HG03442 (cell line): ENCODE results near the gene BACH2.
"Not testable (repeated sequence)": the region's sequence is repeated elsewhere in the genome, so short reads cannot be mapped to it uniquely, and the experiment has no call there.

ENCODE experiments used
- ATAC-seq: cut with Tn5 transposase; IDR thresholded peaks from one replicate; pipeline ENCODE4 v1.9.1; 2021; ENCODE audit warnings: mild to moderate bottlenecking, moderate library complexity; ENCODE audit not compliant: unreplicated experiment

Gene BACH2

GRCh38 chr6:89925826-89926225 lies 370.8 kb downstream of the BACH2 start:
- no peak for ATAC-seq

GRCh38 chr6:89924231-89924630 lies 372.4 kb downstream of the BACH2 start:
- no peak for ATAC-seq

GRCh38 chr6:89921691-89922090 lies 375.0 kb downstream of the BACH2 start:
- no peak for ATAC-seq

- no peak for ATAC-seq
Measured at GRCh38 chr6:89921197-89921596, 375.4 kb downstream of the BACH2 start.

- no peak for ATAC-seq
Measured at GRCh38 chr6:89917801-89918366, 378.8 kb downstream of the BACH2 start.

- ATAC-seq, result no peak
Measured at GRCh38 chr6:89917216-89917615, 379.4 kb downstream of the BACH2 start.

GRCh38 chr6:89916136-89916920 lies 380.3 kb downstream of the BACH2 start:
- ATAC-seq, result no peak

GRCh38 chr6:89910902-89911240 lies 385.8 kb downstream of the BACH2 start:
- ATAC-seq, result no peak

- ATAC-seq, result not testable (repeated sequence)
Measured at GRCh38 chr6:89910001-89910901, 386.4 kb downstream of the BACH2 start.

GRCh38 chr6:89895276-89895874 lies 401.3 kb downstream of the BACH2 start:
- no peak for ATAC-seq

GRCh38 chr6:89894169-89894568 lies 402.5 kb downstream of the BACH2 start, which contains the start of gene GJA10:
GJA10 (plus strand) TSS chr6:89894469; CDS start chr6:89894469, 0 bp downstream.
- ATAC-seq, result no peak

- not testable (repeated sequence) for ATAC-seq
Measured at GRCh38 chr6:89892577-89892976, 404.1 kb downstream of the BACH2 start.

GRCh38 chr6:89890845-89891528 lies 405.7 kb downstream of the BACH2 start:
- ATAC-seq, result not testable (repeated sequence)

GRCh38 chr6:89888871-89889270 lies 407.8 kb downstream of the BACH2 start:
- ATAC-seq, result no peak

GRCh38 chr6:89888138-89888514 lies 408.5 kb downstream of the BACH2 start:
- ATAC-seq, result no peak

GRCh38 chr6:89887452-89888137 lies 409.0 kb downstream of the BACH2 start:
- ATAC-seq, result no peak

GRCh38 chr6:89886378-89887120 lies 410.1 kb downstream of the BACH2 start:
- no peak for ATAC-seq
